ENCODE data around the gene ZFHX2. TPM values are rescaled to one million over a fixed set of nuclear protein-coding genes. Genes with fewer than 3 reads are reported as not detected.

The ZFHX2 gene
- total and polyA plus RNA-seq, 2 of the 13 experiments (the other 11 are each of a cell fraction or from before 2014, with no cell fraction given) = 0.17 to 0.44 TPM

DNA sequence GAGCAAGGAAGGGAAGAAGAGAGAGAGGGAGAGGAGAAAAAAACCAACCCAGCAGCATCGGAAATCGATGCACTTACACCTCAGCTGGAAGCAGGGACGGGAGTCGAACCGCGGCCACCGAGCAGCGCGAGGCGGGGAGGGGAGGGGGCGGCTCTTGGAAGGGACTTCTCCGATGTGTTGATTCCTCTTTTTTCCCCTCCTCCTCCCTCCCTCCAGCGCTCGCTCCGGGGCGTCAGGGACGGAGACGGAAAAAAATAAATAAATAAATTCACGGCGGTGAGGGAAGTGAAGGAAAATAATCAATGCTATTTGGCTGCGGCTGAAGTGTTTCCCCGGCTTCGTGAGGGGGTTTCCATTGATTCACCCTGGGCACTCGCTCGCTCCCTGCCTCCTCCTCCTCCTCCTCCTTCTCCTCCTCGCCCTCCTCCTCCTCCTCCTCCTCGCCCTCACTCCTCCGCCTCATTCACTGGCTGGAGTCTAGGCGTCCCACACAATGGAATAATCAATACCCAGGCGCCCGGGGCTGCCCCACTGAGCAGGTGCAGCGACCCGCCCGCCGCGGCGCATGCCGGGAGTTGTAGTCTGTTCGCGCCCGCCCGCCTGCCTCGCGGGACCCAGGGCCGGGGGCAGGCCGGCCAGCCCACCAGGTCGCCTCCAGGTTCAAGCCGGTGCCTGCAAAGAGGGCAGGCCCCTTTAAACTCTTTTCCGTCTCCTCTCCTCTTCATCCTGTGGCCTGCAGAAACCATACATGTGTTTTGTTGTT lies at the start of gene ZFHX2 (continued):
- TF ChIP-seq, protein P1, sequence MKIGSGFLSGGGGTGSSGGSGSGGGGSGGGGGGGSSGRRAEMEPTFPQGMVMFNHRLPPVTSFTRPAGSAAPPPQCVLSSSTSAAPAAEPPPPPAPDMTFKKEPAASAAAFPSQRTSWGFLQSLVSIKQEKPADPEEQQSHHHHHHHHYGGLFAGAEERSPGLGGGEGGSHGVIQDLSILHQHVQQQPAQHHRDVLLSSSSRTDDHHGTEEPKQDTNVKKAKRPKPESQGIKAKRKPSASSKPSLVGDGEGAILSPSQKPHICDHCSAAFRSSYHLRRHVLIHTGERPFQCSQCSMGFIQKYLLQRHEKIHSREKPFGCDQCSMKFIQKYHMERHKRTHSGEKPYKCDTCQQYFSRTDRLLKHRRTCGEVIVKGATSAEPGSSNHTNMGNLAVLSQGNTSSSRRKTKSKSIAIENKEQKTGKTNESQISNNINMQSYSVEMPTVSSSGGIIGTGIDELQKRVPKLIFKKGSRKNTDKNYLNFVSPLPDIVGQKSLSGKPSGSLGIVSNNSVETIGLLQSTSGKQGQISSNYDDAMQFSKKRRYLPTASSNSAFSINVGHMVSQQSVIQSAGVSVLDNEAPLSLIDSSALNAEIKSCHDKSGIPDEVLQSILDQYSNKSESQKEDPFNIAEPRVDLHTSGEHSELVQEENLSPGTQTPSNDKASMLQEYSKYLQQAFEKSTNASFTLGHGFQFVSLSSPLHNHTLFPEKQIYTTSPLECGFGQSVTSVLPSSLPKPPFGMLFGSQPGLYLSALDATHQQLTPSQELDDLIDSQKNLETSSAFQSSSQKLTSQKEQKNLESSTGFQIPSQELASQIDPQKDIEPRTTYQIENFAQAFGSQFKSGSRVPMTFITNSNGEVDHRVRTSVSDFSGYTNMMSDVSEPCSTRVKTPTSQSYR (CRISPR knock-in tag; IDR thresholded peaks at IDR 0.05; ENCODE audit: borderline replicate concordance) = peak; percentile 65
- TF ChIP-seq, protein P2, sequence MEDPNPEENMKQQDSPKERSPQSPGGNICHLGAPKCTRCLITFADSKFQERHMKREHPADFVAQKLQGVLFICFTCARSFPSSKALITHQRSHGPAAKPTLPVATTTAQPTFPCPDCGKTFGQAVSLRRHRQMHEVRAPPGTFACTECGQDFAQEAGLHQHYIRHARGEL (CRISPR knock-in tag; IDR thresholded peaks at IDR 0.05) = no peak
- TF ChIP-seq ETV6 (CRISPR knock-in tag; conservative IDR thresholded peaks at IDR 0.05) (peak; percentile 26; the same call in 1 of the 2 replicates), CCAR2 (optimal IDR thresholded peaks at IDR 0.05; ENCODE audit: low read depth, low read length) (no peak), TSC22D2 (CRISPR knock-in tag; IDR thresholded peaks at IDR 0.05; ENCODE audit: borderline replicate concordance) (peak; percentile 22; the same call in 1 of the 2 replicates), MYNN (CRISPR knock-in tag; IDR thresholded peaks at IDR 0.05; ENCODE audit: low read depth) (no peak), ZBTB21 (CRISPR knock-in tag; IDR thresholded peaks at IDR 0.05) (0 out of 2 replicates have a peak, but pooled peaks have one; percentile 30), NR2F2 (IDR thresholded peaks at IDR 0.05; ENCODE audit: borderline replicate concordance, low read depth) (no peak), GABPA (IDR thresholded peaks at IDR 0.05; ENCODE audit: low read depth, low read length) (no peak), GABPA (CRISPR knock-in tag; IDR thresholded peaks at IDR 0.05; ENCODE audit: low read depth) (no peak), ZNF160 (CRISPR knock-in tag; IDR thresholded peaks at IDR 0.05) (peak; percentile 63; the same call in 1 of the 2 replicates), MZF1 (CRISPR knock-in tag; IDR thresholded peaks at IDR 0.05; ENCODE audit: borderline replicate concordance) (0 out of 2 replicates have a peak, but pooled peaks have one; percentile 49), ZNF382 (CRISPR knock-in tag; IDR thresholded peaks at IDR 0.05; ENCODE audit: borderline replicate concordance) (no peak), ZNF263 (CRISPR knock-in tag; IDR thresholded peaks at IDR 0.05) (peak; percentile 99), POLR2G (IDR thresholded peaks at IDR 0.05; ENCODE audit: low read depth, low read length) (peak; percentile 95), NCOA5 (CRISPR knock-in tag; IDR thresholded peaks at IDR 0.05) (no peak), ZNF615 (CRISPR knock-in tag; IDR thresholded peaks at IDR 0.05; ENCODE audit: borderline replicate concordance) (peak; percentile 86; the same call in 1 of the 2 replicates), ZNF251 (CRISPR knock-in tag; IDR thresholded peaks at IDR 0.05) (no peak)
- TF ChIP-seq, protein P3, sequence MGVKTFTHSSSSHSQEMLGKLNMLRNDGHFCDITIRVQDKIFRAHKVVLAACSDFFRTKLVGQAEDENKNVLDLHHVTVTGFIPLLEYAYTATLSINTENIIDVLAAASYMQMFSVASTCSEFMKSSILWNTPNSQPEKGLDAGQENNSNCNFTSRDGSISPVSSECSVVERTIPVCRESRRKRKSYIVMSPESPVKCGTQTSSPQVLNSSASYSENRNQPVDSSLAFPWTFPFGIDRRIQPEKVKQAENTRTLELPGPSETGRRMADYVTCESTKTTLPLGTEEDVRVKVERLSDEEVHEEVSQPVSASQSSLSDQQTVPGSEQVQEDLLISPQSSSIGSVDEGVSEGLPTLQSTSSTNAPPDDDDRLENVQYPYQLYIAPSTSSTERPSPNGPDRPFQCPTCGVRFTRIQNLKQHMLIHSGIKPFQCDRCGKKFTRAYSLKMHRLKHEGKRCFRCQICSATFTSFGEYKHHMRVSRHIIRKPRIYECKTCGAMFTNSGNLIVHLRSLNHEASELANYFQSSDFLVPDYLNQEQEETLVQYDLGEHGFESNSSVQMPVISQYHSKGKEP (CRISPR knock-in tag; IDR thresholded peaks at IDR 0.05) = peak; percentile 87
- TF ChIP-seq, protein P4, sequence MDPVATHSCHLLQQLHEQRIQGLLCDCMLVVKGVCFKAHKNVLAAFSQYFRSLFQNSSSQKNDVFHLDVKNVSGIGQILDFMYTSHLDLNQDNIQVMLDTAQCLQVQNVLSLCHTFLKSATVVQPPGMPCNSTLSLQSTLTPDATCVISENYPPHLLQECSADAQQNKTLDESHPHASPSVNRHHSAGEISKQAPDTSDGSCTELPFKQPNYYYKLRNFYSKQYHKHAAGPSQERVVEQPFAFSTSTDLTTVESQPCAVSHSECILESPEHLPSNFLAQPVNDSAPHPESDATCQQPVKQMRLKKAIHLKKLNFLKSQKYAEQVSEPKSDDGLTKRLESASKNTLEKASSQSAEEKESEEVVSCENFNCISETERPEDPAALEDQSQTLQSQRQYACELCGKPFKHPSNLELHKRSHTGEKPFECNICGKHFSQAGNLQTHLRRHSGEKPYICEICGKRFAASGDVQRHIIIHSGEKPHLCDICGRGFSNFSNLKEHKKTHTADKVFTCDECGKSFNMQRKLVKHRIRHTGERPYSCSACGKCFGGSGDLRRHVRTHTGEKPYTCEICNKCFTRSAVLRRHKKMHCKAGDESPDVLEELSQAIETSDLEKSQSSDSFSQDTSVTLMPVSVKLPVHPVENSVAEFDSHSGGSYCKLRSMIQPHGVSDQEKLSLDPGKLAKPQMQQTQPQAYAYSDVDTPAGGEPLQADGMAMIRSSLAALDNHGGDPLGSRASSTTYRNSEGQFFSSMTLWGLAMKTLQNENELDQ (CRISPR knock-in tag; IDR thresholded peaks at IDR 0.05; ENCODE audit: borderline replicate concordance) = no peak
- TF ChIP-seq, protein P5, sequence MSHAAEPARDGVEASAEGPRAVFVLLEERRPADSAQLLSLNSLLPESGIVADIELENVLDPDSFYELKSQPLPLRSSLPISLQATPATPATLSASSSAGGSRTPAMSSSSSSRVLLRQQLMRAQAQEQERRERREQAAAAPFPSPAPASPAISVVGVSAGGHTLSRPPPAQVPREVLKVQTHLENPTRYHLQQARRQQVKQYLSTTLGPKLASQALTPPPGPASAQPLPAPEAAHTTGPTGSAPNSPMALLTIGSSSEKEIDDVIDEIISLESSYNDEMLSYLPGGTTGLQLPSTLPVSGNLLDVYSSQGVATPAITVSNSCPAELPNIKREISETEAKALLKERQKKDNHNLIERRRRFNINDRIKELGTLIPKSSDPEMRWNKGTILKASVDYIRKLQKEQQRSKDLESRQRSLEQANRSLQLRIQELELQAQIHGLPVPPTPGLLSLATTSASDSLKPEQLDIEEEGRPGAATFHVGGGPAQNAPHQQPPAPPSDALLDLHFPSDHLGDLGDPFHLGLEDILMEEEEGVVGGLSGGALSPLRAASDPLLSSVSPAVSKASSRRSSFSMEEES (CRISPR knock-in tag; IDR thresholded peaks at IDR 0.05) = no peak; the same call in none of the 2 replicates

Measured in HepG2 (cell line).